BLaER1 (cell line): ENCODE measurements around the gene RGS12.

Source experiments
- H3K27ac ChIP-seq: shearing (Covaris generic); formaldehyde crosslinking; 2 replicates; pipeline ENCODE4 v1.8.1; 2022
- H3K27me3 ChIP-seq: shearing (Covaris generic); formaldehyde crosslinking; 2 replicates; pipeline ENCODE4 v1.8.1; 2022
- H3K36me3 ChIP-seq: shearing (Covaris generic); formaldehyde crosslinking; 2 replicates; pipeline ENCODE4 v1.8.1; 2022
- H3K4me1 ChIP-seq: shearing (Covaris generic); formaldehyde crosslinking; 2 replicates; pipeline ENCODE4 v1.8.1; 2022
- H3K4me2 ChIP-seq: shearing (Covaris generic); formaldehyde crosslinking; 2 replicates; pipeline ENCODE4 v1.8.1; 2022
- H3K4me3 ChIP-seq: shearing (Covaris generic); formaldehyde crosslinking; 2 replicates; pipeline ENCODE4 v1.8.1; 2022
- H3K9ac ChIP-seq: shearing (Covaris generic); formaldehyde crosslinking; 2 replicates; pipeline ENCODE4 v1.8.1; 2022
- H3K9me3 ChIP-seq: shearing (Covaris generic); formaldehyde crosslinking; 2 replicates; pipeline ENCODE4 v1.8.1; 2022
- H4K20me1 ChIP-seq: shearing (Covaris generic); formaldehyde crosslinking; 2 replicates; pipeline ENCODE4 v1.8.1; 2022
- Cebpa-rat ChIP-seq: shearing (Covaris generic); IDR thresholded peaks from 2 replicates; pipeline ENCODE4 v1.8.1; 2022

Gene RGS12

GRCh38 chr4:3253808-3254207 is 39.0 kb upstream of the RGS12 start:
- no peak overlapping the region for H3K9ac ChIP-seq
- no peaks in the 10 kb centered on the region for H3K27me3 ChIP-seq
- no peak for TF ChIP-seq Cebpa-rat
- no peaks in the 10 kb centered on the region for H3K9me3 ChIP-seq
- H3K4me2 ChIP-seq, result no peak overlapping the region
- 0 out of 2 replicates have a peak, but pooled peaks cover 4% of the 10 kb centered on the region for H3K36me3 ChIP-seq
- peaks cover 74% of the 10 kb centered on the region for H3K4me1 ChIP-seq
- H3K27ac ChIP-seq, result no peak overlapping the region
- H3K4me3 ChIP-seq, result no peak overlapping the region
- H4K20me1 ChIP-seq, result no peaks in the 10 kb centered on the region

DNA sequence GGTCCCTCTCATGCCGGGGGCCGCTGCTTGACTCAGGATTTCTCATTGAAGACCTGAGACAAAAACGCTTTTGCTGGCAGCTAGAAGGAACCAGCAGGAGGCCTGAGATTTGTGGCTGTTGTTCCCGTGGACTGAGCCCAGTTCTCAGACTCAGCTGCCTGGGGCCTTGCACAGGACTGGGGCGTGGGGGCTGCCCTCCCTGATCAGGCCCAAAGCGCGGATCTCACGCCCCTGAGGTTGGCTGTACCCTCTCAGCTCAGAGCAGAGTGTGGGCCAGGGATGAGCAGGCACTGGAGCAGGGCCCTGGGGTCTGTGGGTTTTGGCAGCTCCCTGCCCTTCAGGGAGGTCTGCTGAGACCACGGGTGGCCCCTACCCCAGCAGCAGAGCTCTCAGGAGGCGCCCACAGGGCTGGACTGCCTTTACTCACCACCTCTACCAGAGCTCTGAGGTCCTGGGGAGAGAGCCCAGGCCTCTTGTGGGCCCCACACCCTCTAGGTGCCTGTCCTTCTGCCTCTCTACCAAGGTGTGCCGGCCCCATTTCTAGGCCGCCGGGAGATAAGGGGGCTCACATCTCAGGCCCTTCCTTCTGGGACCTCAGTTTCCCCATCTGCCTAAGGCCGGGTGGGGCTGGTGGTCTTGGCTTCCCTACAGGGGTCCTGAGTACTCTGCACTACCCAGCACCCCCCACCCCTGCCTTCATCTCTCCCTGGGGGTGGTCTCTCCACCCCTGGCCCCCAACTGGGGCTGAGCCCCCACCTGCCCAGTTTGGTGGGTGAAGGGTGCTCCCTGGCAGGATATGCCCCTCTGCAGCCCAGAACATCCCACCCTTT is 38.3 kb upstream of the RGS12 start:
- no peaks in the 10 kb centered on the region for H4K20me1 ChIP-seq
- peaks cover 74% of the 10 kb centered on the region for H3K4me1 ChIP-seq
- no peaks in the 10 kb centered on the region for H3K27me3 ChIP-seq
- no peak for TF ChIP-seq Cebpa-rat
- no peak overlapping the region for H3K4me3 ChIP-seq
- H3K4me2 ChIP-seq, result no peak overlapping the region
- H3K27ac ChIP-seq, result peak overlapping the region; percentile 53; the same call in 1 of the 2 replicates
- H3K9ac ChIP-seq, result no peak overlapping the region
- no peaks in the 10 kb centered on the region for H3K9me3 ChIP-seq
- H3K36me3 ChIP-seq, result 0 out of 2 replicates have a peak, but pooled peaks cover 4% of the 10 kb centered on the region

DNA sequence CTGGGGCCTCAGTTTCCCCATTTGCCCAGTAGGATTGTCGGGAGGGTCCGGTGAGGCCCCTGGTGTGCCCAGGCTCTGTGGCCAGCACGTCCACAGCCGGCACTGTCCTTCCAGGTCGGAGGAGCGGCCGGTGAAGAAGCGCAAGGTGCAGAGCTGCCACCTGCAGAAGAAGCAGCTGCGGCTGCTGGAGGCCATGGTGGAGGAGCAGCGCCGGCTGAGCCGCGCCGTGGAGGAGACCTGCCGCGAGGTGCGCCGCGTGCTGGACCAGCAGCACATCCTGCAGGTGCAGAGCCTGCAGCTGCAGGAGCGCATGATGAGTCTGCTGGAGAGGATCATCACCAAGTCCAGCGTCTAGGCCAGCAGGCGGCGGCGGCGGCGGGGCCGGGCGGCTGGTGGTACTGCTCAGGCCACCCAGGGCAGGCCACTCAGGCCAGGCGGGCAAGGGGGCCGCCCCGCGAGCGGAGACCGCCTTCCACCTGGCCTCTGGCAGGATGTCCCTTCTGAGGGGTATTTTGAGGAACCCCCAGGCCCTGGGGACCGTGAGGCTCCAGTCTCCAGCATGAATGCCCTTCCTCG is 37.1 kb upstream of the RGS12 start:
- Histone ChIP-seq H3K27ac (no peak overlapping the region), H3K27me3 (no peaks in the 10 kb centered on the region), H3K9ac (no peak overlapping the region), H3K9me3 (no peaks in the 10 kb centered on the region), H3K4me1 (peaks cover 67% of the 10 kb centered on the region), H4K20me1 (no peaks in the 10 kb centered on the region), H3K4me3 (no peak overlapping the region), H3K4me2 (peak overlapping the region; percentile 89; the same call in 1 of the 2 replicates), H3K36me3 (0 out of 2 replicates have a peak, but pooled peaks cover 4% of the 10 kb centered on the region)
- TF ChIP-seq Cebpa-rat, result no peak

- Histone ChIP-seq H3K4me1 (peaks cover 63% of the 10 kb centered on the region), H3K27me3 (no peaks in the 10 kb centered on the region), H3K27ac (peak overlapping the region; percentile 74), H3K9ac (no peak overlapping the region), H4K20me1 (no peaks in the 10 kb centered on the region), H3K9me3 (no peaks in the 10 kb centered on the region), H3K4me3 (no peak overlapping the region), H3K36me3 (0 out of 2 replicates have a peak, but pooled peaks cover 4% of the 10 kb centered on the region), H3K4me2 (peak overlapping the region; percentile 89)
- TF ChIP-seq Cebpa-rat, result no peak
These were observed 36.4 kb upstream of the RGS12 start for GRCh38 chr4:3256230-3257102.

DNA sequence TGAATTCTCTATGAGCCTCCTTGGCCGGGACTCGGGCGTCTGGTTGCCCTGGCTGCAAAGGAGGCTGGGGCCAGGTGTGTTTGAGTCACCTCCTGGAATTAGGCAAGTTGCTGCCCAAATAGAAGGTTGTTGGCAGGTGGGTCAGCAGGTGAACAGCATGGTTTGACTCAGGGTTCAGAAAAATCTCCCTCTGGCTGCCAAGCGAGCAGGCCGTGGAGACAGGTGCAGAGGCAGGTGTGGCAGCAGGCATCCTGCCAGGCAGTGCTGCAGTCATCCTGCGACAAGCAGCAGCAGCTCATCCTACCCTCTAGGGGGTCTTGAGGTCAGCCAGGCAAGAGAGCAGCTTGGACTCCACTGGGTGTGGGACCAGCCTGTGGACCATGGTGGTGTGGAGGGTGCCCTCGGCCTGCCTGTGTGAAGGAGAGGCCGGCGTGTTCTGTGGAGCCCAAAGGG is 35.7 kb upstream of the RGS12 start:
- H3K27ac ChIP-seq, result peak overlapping the region; percentile 74
- peak overlapping the region; percentile 49; the same call in 1 of the 2 replicates for H3K9ac ChIP-seq
- no peaks in the 10 kb centered on the region for H3K27me3 ChIP-seq
- H4K20me1 ChIP-seq, result no peaks in the 10 kb centered on the region
- no peak overlapping the region for H3K4me3 ChIP-seq
- peak overlapping the region; percentile 89 for H3K4me2 ChIP-seq
- 0 out of 2 replicates have a peak, but pooled peaks cover 4% of the 10 kb centered on the region for H3K36me3 ChIP-seq
- TF ChIP-seq Cebpa-rat, result no peak
- H3K9me3 ChIP-seq, result no peaks in the 10 kb centered on the region
- peaks cover 63% of the 10 kb centered on the region for H3K4me1 ChIP-seq

- Histone ChIP-seq H3K27me3 (no peaks in the 10 kb centered on the region), H3K4me3 (peak overlapping the region; percentile 28; the same call in 1 of the 2 replicates), H3K4me2 (peak overlapping the region; percentile 89), H3K36me3 (0 out of 2 replicates have a peak, but pooled peaks cover 4% of the 10 kb centered on the region), H3K9ac (peak overlapping the region; percentile 49; the same call in 1 of the 2 replicates), H3K27ac (peak overlapping the region; percentile 74), H4K20me1 (no peaks in the 10 kb centered on the region), H3K4me1 (peaks cover 67% of the 10 kb centered on the region), H3K9me3 (no peaks in the 10 kb centered on the region)
- no peak for TF ChIP-seq Cebpa-rat
These were observed 35.0 kb upstream of the RGS12 start for GRCh38 chr4:3257556-3258482.

DNA sequence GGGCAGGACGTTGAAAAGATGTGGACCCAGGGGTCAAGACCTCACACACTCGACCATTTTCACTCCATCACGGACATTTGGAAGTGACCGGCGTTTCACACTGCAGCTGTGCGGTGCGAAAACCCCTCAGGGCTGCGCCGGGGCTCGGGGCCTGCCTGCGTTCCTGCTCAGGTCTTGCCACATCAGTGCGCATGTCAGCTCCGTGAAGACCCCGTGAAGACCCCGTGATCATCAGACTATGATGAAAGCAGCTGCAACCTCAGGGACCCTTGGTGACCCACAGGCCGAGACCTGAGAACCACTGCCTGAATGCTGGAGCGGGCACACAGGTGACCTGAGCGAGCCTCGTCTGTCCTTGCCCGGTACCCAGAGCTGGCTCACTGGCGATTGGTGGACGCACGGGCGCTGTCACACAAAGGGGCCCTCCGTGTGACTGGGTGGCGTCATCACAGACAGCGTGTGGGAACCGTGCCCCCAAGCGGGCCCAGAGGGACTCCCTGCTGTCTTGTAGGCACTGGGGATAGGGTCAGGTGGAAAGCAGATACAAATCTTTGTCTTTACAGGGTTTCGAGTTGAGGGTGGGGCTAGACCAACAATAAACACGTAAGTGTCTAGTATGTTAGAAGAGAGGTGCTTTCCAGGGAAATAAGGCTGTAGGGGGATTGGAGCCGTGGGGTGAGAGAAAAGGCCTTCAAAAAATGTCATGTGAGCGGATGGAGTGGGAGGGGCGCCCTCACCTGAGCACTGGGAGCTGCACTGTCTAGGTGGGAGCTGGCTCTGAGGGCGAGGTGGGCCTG is 31.2 kb upstream of the RGS12 start:
- Histone ChIP-seq H3K4me2 (peak overlapping the region; percentile 90), H3K36me3 (no peaks in the 10 kb centered on the region), H4K20me1 (no peaks in the 10 kb centered on the region), H3K27ac (peak overlapping the region; percentile 51), H3K27me3 (no peaks in the 10 kb centered on the region), H3K9ac (peak overlapping the region; percentile 26; the same call in 1 of the 2 replicates), H3K4me3 (no peak overlapping the region), H3K9me3 (no peaks in the 10 kb centered on the region), H3K4me1 (peaks cover 56% of the 10 kb centered on the region)
- TF ChIP-seq Cebpa-rat, result no peak
